ENCODE measurements around the gene TRERF1.

- no peak for TF ChIP-seq CTCF (IDR thresholded peaks at IDR 0.05)
- no peak for TF ChIP-seq POLR2A (IDR thresholded peaks at IDR 0.05)
Observed at GRCh38 chr6:42441697-42442081, 10.0 kb downstream of the TRERF1 start.
